Progenitor cell of endocrine pancreas (in vitro differentiated cells): ENCODE measurements around the gene CAMKMT. TPM values are rescaled to one million over a fixed set of nuclear protein-coding genes. Genes with fewer than 3 reads are reported as not detected.
"Not testable (repeated sequence)": the region's sequence is repeated elsewhere in the genome, so short reads cannot be mapped to it uniquely, and the experiment has no call there.

ENCODE experiments used
- DNase-seq: peaks from one replicate; pipeline ENCODE4 v3.0.0; 2021; ENCODE audit warnings: low spot score; ENCODE audit not compliant: unreplicated experiment
- H3K27ac Mint-ChIP-seq: 2 replicates; pipeline ENCODE4 v1.8.0; 2021; ENCODE audit warnings: mild to moderate bottlenecking, moderate library complexity, mixed read lengths
- H3K27me3 Mint-ChIP-seq: 2 replicates; pipeline ENCODE4 v1.8.0; 2021; ENCODE audit warnings: mixed read lengths
- H3K36me3 Mint-ChIP-seq: 2 replicates; pipeline ENCODE4 v1.8.0; 2022; ENCODE audit warnings: mixed read lengths; ENCODE audit not compliant: insufficient read depth
- H3K4me1 Mint-ChIP-seq: 2 replicates; pipeline ENCODE4 v1.8.0; 2021; ENCODE audit warnings: low read depth, mixed read lengths
- H3K4me3 Mint-ChIP-seq: 2 replicates; pipeline ENCODE4 v1.8.0; 2021; ENCODE audit warnings: low read depth, mild to moderate bottlenecking, moderate library complexity, mixed read lengths
- H3K9me3 Mint-ChIP-seq: 2 replicates; pipeline ENCODE4 v1.8.0; 2021; ENCODE audit warnings: low read depth, mixed read lengths
- CTCF ChIP-seq: fragments of 200-600 bp; sonication (generic); IDR thresholded peaks from one replicate; pipeline ENCODE4 v1.5.0; 2021; ENCODE audit warnings: antibody characterized with exemption, mild to moderate bottlenecking; ENCODE audit not compliant: unreplicated experiment
- total RNA-seq: library from RNA; stranded (reverse); gene quantifications from 2 replicates; pipeline ENCODE4 v1.2.1, GENCODE V29; 2021

CAMKMT gene
- total RNA-seq, 1 donor from 2014 or later = 20.3 TPM

DNA sequence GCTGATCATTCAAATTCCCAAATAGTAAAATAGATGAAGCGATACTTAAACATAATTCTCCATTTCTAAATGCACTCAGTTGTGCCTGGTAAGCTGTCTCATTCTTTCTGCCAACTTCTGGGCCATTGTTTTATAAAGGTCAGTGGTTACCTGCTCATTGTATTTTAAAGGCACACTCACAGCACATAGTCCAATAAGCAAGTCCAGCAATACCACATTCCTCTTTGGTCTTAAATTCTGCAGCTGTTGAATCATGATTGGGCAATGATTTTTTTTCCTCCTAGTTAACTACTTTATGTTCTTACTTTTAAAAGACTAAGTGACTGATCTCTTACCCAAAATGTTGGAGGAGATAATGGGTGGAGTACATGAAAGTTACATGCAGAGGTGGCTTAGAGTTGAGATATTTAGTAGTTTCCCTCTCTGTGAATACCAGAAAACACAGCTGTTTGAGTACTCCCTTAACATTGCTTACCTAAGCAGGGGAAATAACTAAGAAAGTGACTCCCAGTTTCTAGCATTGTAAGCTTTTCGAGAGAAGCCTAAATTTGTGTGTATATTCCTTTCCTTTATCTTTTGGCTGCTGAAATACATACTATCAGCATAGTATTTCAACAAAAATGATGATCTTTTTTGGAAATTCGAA lies 220.7 kb downstream of the CAMKMT start:
- Mint-ChIP-seq H3K4me3 (no peak overlapping the region), H3K27ac (no peak overlapping the region)

GRCh38 chr2:44595615-44596014 lies 233.9 kb downstream of the CAMKMT start:
- not testable (repeated sequence) for H3K27ac Mint-ChIP-seq, H3K4me1 Mint-ChIP-seq, H3K36me3 Mint-ChIP-seq, DNase-seq, H3K27me3 Mint-ChIP-seq, H3K4me3 Mint-ChIP-seq
- H3K9me3 Mint-ChIP-seq = peaks cover 14% of the 10 kb centered on the region

More for the DNA sequence above, 220.7 kb downstream of the CAMKMT start:
- TF ChIP-seq CTCF = no peak
- Mint-ChIP-seq H3K36me3 (peaks cover 4% of the 10 kb centered on the region), H3K4me1 (peaks cover 27% of the 10 kb centered on the region), H3K27me3 (peaks cover 6% of the 10 kb centered on the region), H3K9me3 (peaks cover 5% of the 10 kb centered on the region)
- DNase-seq = no peak

- Mint-ChIP-seq H3K4me3 (no peak overlapping the region), H3K36me3 (peaks cover 8% of the 10 kb centered on the region), H3K9me3 (peaks cover 14% of the 10 kb centered on the region), H3K27me3 (no peaks in the 10 kb centered on the region), H3K27ac (no peak overlapping the region), H3K4me1 (no peaks in the 10 kb centered on the region)
- TF ChIP-seq CTCF = no peak
- DNase-seq = no peak
Observed at GRCh38 chr2:44596537-44597320, 235.0 kb downstream of the CAMKMT start.

DNA sequence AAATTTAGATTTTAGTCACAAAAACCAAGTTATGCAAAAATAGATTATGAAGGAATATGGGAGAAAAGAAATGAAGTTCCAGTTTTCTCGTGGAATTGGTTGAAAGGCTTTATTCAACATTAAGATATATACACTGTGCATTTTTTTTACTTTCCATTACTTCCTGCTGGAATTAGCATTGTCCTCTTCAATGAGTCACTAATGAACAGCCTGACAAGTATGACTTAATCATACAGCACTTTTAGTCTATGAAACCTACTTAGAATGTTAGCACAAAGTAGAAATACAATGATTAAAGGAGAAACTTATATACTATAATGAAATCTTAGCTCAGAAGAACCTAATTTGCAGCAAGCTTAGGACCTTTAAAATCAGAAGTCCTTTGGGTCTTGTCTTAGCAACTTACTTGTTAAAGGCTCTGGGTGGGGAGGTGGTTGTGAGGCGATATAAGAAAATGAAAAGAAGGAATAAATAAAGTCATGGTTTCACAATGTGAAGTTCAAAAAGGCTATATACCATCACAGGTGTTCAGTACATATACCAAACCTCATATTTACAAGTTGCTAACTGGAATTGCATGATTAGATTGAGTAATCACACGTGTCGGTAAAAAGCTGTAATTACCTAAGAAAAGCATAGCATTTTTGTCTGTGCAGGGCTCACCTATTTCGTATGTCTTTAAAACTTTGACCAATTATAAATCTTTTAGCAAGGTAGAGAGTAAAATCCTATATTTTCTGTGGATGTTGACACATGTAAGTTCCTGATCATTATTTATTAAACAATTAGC lies 236.8 kb downstream of the CAMKMT start:
- peaks cover 8% of the 10 kb centered on the region for H3K36me3 Mint-ChIP-seq
- peaks cover 14% of the 10 kb centered on the region for H3K9me3 Mint-ChIP-seq
- no peaks in the 10 kb centered on the region for H3K27me3 Mint-ChIP-seq
- H3K4me1 Mint-ChIP-seq = no peaks in the 10 kb centered on the region
- DNase-seq = no peak
- TF ChIP-seq CTCF = no peak
- H3K27ac Mint-ChIP-seq = no peak overlapping the region
- H3K4me3 Mint-ChIP-seq = no peak overlapping the region

- H3K4me1 Mint-ChIP-seq = no peaks in the 10 kb centered on the region
- H3K4me3 Mint-ChIP-seq = no peak overlapping the region
- H3K27ac Mint-ChIP-seq = no peak overlapping the region
- peaks cover 11% of the 10 kb centered on the region for H3K9me3 Mint-ChIP-seq
- TF ChIP-seq CTCF = no peak
- H3K27me3 Mint-ChIP-seq = no peaks in the 10 kb centered on the region
- DNase-seq = no peak
- peaks cover 4% of the 10 kb centered on the region for H3K36me3 Mint-ChIP-seq
Observed at GRCh38 chr2:44599130-44599529, 237.4 kb downstream of the CAMKMT start.
